Loucy (cell line): ENCODE results near the gene PRKN.
"Not testable (repeated sequence)": the region's sequence is repeated elsewhere in the genome, so short reads cannot be mapped to it uniquely, and the experiment has no call there.

Experiments used
- H2AFZ ChIP-seq: fragments of 200-600 bp; sonication (generic); 2 replicates; pipeline ENCODE4 v1.6.0; 2016; ENCODE audit warnings: antibody characterized with exemption, mild to moderate bottlenecking, low read length, moderate library complexity
- H3F3A ChIP-seq: fragments of 200-600 bp; 2 replicates; pipeline ENCODE4 v1.6.0; 2016; ENCODE audit warnings: antibody characterized with exemption, low read depth, mild to moderate bottlenecking
- H3K27me3 ChIP-seq: fragments of 200-600 bp; sonication (generic); 2 replicates; pipeline ENCODE4 v1.6.1; 2014; ENCODE audit warnings: low read length, mild to moderate bottlenecking; ENCODE audit not compliant: insufficient read depth, poor library complexity, severe bottlenecking
- H3K36me3 ChIP-seq: fragments of 200-600 bp; sonication (generic); 2 replicates; pipeline ENCODE4 v1.6.1; 2016; ENCODE audit warnings: low read length; ENCODE audit not compliant: insufficient read depth
- H3K4me1 ChIP-seq: fragments of 200-600 bp; sonication (generic); 2 replicates; pipeline ENCODE4 v1.5.1; 2014; ENCODE audit warnings: low read length, mild to moderate bottlenecking; ENCODE audit not compliant: insufficient read depth, poor library complexity, severe bottlenecking
- H3K4me2 ChIP-seq: fragments of 200-600 bp; sonication (generic); 2 replicates; pipeline ENCODE4 v1.6.0; 2014; ENCODE audit warnings: antibody characterized with exemption, low read length, low read depth, mild to moderate bottlenecking; ENCODE audit not compliant: poor library complexity, severe bottlenecking
- H3K4me3 ChIP-seq: fragments of 200-600 bp; sonication (generic); 2 replicates; pipeline ENCODE4 v1.5.1; 2014; ENCODE audit warnings: low read length, mild to moderate bottlenecking, mixed read lengths; ENCODE audit not compliant: poor library complexity, severe bottlenecking
- H3K79me2 ChIP-seq: fragments of 200-600 bp; sonication (generic); 2 replicates; pipeline ENCODE4 v1.6.1; 2014; ENCODE audit warnings: low read length; ENCODE audit not compliant: insufficient read depth
- H3K9ac ChIP-seq: fragments of 200-600 bp; sonication (generic); 2 replicates; pipeline ENCODE4 v1.6.0; 2014; ENCODE audit warnings: mild to moderate bottlenecking, low read depth, low read length, moderate library complexity; ENCODE audit not compliant: poor library complexity, severe bottlenecking
- H3K9me2 ChIP-seq: fragments of 200-600 bp; sonication (generic); replicated peaks from 2 replicates; pipeline ENCODE4 v1.6.1; 2016; ENCODE audit warnings: low read depth, low read length, mixed read lengths
- H3K9me3 ChIP-seq: fragments of 200-600 bp; sonication (generic); 2 replicates; pipeline ENCODE4 v1.6.1; 2014; ENCODE audit warnings: mild to moderate bottlenecking, antibody characterized with exemption, low read length, low read depth; ENCODE audit not compliant: insufficient read depth
- H4K20me1 ChIP-seq: fragments of 200-600 bp; sonication (generic); 2 replicates; pipeline ENCODE4 v1.6.0; 2014; ENCODE audit warnings: antibody characterized with exemption, low read length, mild to moderate bottlenecking; ENCODE audit not compliant: insufficient read depth, poor library complexity, severe bottlenecking
- EZH2phosphoT487 ChIP-seq: fragments of 200-600 bp; IDR thresholded peaks from 2 replicates; pipeline ENCODE4 v1.6.1; 2018; ENCODE audit warnings: antibody characterized with exemption, mild to moderate bottlenecking, moderate library complexity, borderline replicate concordance
- TF ChIP-seq, protein P1 (sequence below): fragments of 200-600 bp; sonication (generic); conservative IDR thresholded peaks from 2 replicates; pipeline ENCODE4 v1.5.1; 2014; ENCODE audit warnings: mild to moderate bottlenecking, antibody characterized with exemption, low read length

PRKN gene

DNA sequence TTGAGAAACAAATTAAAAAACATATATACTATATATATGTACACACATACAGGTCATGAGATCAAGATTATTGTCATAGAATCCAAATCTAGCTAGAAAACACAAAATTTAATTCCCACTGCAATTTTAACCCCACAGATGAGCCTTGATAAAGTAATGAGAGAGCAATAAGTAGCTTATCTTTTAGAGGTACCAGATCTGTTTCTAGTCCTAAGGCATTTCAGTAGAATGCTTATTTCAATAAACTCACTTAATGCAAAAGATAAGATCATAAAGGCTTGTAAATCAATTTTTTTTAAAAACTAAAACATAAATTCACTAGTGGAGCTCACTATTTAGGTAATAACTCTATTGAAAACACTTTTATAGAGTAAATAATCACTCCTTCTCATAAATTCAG is 47.2 kb downstream of the PRKN start:
- Histone ChIP-seq H3K27me3 (no peaks in the 10 kb centered on the region), H3K9me2 (no peaks in the 10 kb centered on the region), H2AFZ (no peak overlapping the region), H3K9me3 (no peaks in the 10 kb centered on the region), H3K4me1 (no peaks in the 10 kb centered on the region), H3K79me2 (no peaks in the 10 kb centered on the region), H4K20me1 (no peaks in the 10 kb centered on the region), H3K9ac (no peak overlapping the region), H3F3A (no peaks in the 10 kb centered on the region), H3K36me3 (no peaks in the 10 kb centered on the region), H3K4me2 (no peak overlapping the region), H3K4me3 (no peak overlapping the region)
- TF ChIP-seq, protein P1, sequence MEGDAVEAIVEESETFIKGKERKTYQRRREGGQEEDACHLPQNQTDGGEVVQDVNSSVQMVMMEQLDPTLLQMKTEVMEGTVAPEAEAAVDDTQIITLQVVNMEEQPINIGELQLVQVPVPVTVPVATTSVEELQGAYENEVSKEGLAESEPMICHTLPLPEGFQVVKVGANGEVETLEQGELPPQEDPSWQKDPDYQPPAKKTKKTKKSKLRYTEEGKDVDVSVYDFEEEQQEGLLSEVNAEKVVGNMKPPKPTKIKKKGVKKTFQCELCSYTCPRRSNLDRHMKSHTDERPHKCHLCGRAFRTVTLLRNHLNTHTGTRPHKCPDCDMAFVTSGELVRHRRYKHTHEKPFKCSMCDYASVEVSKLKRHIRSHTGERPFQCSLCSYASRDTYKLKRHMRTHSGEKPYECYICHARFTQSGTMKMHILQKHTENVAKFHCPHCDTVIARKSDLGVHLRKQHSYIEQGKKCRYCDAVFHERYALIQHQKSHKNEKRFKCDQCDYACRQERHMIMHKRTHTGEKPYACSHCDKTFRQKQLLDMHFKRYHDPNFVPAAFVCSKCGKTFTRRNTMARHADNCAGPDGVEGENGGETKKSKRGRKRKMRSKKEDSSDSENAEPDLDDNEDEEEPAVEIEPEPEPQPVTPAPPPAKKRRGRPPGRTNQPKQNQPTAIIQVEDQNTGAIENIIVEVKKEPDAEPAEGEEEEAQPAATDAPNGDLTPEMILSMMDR = no peak
- no peak for TF ChIP-seq EZH2phosphoT487

DNA sequence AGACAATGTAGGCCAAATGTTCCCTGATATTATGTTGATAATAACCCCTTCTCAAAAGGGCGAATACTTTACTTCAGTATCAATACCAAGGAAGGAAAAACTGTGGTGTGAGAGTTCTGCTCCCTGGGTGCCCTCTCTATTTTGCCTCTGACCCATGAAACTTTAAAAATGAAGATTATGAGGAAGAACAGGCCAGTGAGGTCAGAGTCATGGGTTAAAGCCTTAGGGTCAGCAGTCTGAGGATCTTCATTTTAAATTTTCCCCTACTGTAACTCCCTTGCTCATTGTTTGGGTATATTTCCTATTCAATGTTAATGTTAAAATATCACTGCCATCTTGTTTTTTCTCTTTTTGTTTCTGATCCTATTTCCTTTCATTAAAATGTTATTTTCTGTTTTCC is 47.9 kb downstream of the PRKN start:
- Histone ChIP-seq H2AFZ (no peak overlapping the region), H3K79me2 (no peaks in the 10 kb centered on the region), H3F3A (no peaks in the 10 kb centered on the region), H3K4me3 (no peak overlapping the region), H3K4me1 (no peaks in the 10 kb centered on the region), H3K9me2 (no peaks in the 10 kb centered on the region), H3K36me3 (no peaks in the 10 kb centered on the region), H3K9me3 (no peaks in the 10 kb centered on the region), H3K4me2 (no peak overlapping the region), H3K27me3 (no peaks in the 10 kb centered on the region), H3K9ac (no peak overlapping the region), H4K20me1 (no peaks in the 10 kb centered on the region)
- TF ChIP-seq, protein P1 = no peak
- TF ChIP-seq EZH2phosphoT487 = no peak

DNA sequence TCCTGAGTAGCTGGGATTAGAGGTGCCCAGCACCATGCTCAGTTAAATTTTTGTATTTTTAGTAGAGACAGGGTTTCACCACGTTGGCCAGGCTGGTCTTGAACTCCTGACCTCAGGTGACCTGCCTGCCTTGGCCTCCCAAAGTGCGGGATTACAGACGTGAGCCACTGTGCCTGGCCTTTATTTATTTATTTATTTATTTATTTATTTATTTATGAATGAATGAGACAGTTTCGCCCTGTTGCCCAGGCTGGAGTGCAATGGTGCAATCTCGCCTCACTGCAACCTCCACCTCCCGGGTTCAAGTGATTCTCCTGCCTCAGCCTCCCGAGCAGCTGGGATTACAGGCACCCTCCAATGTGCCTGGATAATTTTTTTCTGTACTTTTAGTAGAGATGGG is 48.7 kb downstream of the PRKN start:
- not testable (repeated sequence) for H3K36me3 ChIP-seq, H3K9me3 ChIP-seq, H3K9me2 ChIP-seq, H3K4me2 ChIP-seq, H3F3A ChIP-seq, H3K9ac ChIP-seq, H3K4me3 ChIP-seq, H4K20me1 ChIP-seq, H3K4me1 ChIP-seq, H3K79me2 ChIP-seq, H2AFZ ChIP-seq, H3K27me3 ChIP-seq

DNA sequence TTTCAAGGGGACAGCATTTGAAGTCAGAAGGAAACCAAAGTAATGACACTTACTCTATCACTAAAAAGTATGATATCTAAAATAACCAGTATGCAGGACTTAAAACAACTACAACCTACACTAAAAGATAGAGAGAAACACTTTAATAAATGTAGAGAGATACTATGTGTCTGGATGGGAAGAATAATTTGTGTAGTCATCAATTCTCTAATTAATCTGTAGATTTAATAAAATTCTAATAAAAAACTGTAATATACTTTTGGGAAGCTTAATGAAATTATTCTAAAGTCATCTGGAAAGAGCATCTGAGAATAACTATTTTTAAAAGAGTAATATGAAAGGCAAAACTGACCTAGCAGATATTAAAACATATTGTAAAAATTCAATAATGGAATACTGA is 52.1 kb downstream of the PRKN start:
- Histone ChIP-seq H3K79me2 (no peaks in the 10 kb centered on the region), H3F3A (no peaks in the 10 kb centered on the region), H4K20me1 (no peaks in the 10 kb centered on the region), H3K9me2 (no peaks in the 10 kb centered on the region), H3K9me3 (no peaks in the 10 kb centered on the region), H3K4me3 (no peak overlapping the region), H3K36me3 (no peaks in the 10 kb centered on the region), H3K4me2 (no peak overlapping the region), H3K4me1 (no peaks in the 10 kb centered on the region), H2AFZ (no peak overlapping the region), H3K27me3 (no peaks in the 10 kb centered on the region), H3K9ac (no peak overlapping the region)
- TF ChIP-seq, protein P1 = no peak
